Measurements from ENCODE around the gene GTPBP3. TPM values are rescaled to one million over a fixed set of nuclear protein-coding genes. Genes with fewer than 3 reads are reported as not detected.

Gene GTPBP3
- total RNA-seq, 2 donors from 2014 or later: 6.0 to 16.8 TPM

DNA sequence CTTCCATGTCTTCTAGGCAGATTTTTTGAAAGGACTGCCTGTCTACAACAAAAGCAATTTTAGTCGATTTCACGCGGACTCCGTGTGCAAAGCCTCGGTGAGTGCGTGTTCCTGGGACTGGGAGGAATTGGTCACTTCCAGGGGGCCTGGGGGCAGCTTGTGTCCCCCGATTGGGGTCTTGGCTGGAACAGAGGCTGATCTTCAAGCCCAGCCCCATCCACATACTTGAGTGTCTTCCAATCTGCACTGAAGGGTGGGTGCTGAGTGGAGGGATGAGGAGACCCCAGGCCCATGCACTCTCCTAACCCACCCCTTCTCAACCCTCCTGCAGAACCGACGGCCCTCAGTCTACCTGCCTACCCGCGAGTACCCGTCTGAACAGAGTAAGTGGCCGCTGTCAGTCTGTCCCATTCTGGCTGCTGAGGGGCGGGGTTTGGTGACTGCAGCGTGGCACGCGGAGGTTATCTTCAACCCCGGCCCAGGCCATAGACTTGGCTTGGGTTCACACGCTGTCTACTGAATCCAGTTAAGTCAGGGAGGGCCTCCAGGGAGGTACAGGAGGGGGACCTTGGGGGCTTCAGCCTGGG lies 23.3 kb upstream of the GTPBP3 start:
- H3K36me3 ChIP-seq: peaks cover 19% of the 10 kb centered on the region

DNA sequence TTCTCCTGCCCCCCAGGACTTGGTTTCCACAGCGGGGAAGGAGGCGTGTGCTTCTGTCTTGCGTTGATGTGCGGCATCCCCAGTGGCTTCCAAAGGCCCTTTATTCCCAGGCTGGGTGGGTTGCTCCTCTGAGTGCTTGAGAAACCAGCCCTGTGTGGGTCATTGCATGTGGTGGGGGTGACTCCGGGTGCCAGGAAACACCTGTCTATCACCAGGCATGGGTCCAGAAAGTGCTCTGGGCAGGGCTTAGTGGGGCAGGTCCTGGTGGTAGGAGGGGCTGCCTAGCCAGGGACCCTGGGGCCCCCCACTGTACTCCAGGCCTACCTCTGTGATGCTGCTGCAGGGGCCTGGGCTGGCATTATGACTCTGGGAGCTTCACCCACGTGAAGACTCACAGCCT lies 18.4 kb upstream of the GTPBP3 start:
- Histone ChIP-seq H3K27me3 (no peaks in the 10 kb centered on the region), H3K27ac (no peak overlapping the region), H3K9me3 (no peaks in the 10 kb centered on the region), H3K4me3 (no peak overlapping the region), H3K36me3 (peaks cover 44% of the 10 kb centered on the region), H3K4me1 (peaks cover 0 to 8% of the 10 kb centered on the region in 2 donors)
- DNase-seq (ENCODE audit: low spot score): no peak
- TF ChIP-seq, protein P1, sequence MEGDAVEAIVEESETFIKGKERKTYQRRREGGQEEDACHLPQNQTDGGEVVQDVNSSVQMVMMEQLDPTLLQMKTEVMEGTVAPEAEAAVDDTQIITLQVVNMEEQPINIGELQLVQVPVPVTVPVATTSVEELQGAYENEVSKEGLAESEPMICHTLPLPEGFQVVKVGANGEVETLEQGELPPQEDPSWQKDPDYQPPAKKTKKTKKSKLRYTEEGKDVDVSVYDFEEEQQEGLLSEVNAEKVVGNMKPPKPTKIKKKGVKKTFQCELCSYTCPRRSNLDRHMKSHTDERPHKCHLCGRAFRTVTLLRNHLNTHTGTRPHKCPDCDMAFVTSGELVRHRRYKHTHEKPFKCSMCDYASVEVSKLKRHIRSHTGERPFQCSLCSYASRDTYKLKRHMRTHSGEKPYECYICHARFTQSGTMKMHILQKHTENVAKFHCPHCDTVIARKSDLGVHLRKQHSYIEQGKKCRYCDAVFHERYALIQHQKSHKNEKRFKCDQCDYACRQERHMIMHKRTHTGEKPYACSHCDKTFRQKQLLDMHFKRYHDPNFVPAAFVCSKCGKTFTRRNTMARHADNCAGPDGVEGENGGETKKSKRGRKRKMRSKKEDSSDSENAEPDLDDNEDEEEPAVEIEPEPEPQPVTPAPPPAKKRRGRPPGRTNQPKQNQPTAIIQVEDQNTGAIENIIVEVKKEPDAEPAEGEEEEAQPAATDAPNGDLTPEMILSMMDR (IDR thresholded peaks at IDR 0.05): no peak

More for the DNA sequence above, 23.3 kb upstream of the GTPBP3 start:
- no peak for DNase-seq (ENCODE audit: low spot score)
- Histone ChIP-seq H3K27me3 (no peaks in the 10 kb centered on the region), H3K4me3 (no peak overlapping the region), H3K4me1 (peaks cover 0 to 26% of the 10 kb centered on the region in 2 donors), H3K9me3 (no peaks in the 10 kb centered on the region), H3K27ac (no peak overlapping the region)
- TF ChIP-seq, protein P1 (IDR thresholded peaks at IDR 0.05): no peak

DNA sequence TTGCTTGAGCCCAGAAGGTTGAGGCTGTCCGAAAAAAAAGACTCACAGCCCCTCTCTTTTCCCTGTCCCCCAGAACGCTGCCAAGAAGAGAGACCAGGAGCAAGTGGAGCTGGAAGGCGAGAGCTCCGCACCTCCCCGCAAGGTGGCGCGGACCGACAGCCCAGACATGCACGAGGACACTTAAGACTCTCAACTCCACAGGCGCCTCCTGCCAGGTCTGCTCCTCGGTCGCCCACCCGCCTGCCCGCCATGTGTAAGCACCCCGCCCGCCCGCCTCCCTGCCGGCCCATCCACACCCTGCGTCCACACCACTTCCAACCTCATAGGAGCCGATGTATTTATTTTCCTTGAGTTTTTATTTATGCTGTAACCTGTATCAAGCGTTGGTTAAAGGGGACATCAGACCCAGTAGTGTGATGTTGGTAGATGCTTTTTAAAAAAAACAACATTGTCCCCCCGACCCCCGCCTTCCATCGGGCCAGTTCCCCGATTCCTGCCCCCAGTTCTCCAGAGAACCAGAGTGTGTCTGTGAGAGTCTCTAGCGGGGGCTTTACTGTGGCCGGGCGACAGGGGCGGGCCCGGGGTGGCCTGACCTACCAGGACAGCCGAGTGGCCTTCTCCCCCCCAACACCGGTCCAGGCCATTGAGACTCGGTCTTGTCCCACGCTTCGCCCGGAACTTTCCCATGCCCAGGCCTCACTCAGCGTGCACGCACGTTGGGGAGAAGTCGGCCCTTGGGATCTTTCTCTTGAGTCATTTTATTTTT lies 17.7 kb upstream of the GTPBP3 start:
- peaks cover 37% of the 10 kb centered on the region for H3K36me3 ChIP-seq
- H3K27ac ChIP-seq: no peak overlapping the region
- H3K4me3 ChIP-seq: no peak overlapping the region
- no peaks in the 10 kb centered on the region for H3K9me3 ChIP-seq
- peaks cover 0 to 8% of the 10 kb centered on the region in 2 donors for H3K4me1 ChIP-seq
- H3K27me3 ChIP-seq: no peaks in the 10 kb centered on the region
- no peak for DNase-seq (ENCODE audit: low spot score)
- TF ChIP-seq, protein P1 (IDR thresholded peaks at IDR 0.05): no peak

DNA sequence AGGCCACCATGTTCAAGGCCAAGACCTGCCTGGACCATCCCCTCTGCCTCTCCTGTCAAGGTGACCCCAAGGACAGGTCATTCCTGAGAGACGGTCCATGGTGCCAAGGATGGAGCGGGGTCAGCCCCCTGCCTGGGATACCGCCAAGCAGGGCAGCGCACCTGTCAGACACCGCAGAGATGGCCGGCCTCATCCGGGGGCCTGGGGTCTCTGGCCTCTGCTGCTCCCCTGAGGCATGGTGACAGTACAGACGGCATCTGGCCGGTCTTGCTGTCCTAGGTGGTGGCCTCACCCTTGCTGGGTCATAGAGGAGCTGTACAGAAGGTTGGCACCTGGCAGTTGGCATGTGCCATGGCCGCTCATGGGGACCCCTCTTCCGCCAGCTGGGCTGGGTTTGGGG lies 16.9 kb upstream of the GTPBP3 start:
- no peak for DNase-seq (ENCODE audit: low spot score)
- Histone ChIP-seq H3K27me3 (no peaks in the 10 kb centered on the region), H3K4me1 (peaks cover 0 to 14% of the 10 kb centered on the region in 2 donors), H3K9me3 (no peaks in the 10 kb centered on the region), H3K36me3 (peaks cover 34% of the 10 kb centered on the region), H3K27ac (no peak overlapping the region), H3K4me3 (no peak overlapping the region)
- TF ChIP-seq, protein P1 (IDR thresholded peaks at IDR 0.05): no peak

DNA sequence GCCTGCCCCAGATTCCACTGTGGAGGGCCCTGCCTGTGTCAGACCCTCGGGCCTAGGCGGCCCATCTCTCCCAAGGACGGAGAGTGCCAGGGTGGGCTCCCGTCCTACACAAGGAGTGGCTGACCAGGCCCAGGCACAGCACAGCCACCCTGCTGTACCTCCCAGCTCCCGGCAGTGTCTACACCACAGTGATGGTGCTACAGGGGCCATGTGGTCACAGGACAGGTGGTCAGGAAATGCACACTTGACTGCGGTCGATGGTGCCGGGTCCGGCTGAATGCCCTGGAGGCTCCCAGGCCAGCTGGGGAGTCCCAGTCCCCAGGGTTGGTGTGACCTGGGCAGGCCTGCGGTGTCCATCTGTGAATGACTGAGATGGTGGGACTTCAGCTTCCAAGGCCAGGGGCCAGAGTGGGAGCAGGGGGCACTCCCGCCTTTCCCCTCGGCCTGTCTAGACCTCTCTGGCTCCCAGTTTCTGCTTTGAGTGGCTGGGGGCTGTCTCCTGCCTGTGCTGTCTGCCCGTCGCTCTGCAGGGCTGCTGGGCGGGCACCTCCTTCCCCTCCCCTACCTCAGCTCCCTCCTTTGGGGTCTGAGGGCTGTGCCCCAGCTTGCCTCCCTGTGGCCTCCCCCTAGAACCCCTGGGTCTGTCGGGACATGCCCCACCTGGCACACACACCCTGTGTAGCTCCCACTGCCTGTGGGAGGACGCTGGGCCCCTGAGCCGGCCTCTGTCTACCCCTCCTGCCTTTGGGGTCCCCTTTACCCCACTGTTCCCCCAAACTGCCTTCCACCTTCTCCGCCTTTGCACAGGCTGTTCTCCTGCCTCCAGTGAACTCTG lies 15.5 kb upstream of the GTPBP3 start:
- no peaks in the 10 kb centered on the region for H3K9me3 ChIP-seq
- no peak overlapping the region for H3K27ac ChIP-seq
- H3K36me3 ChIP-seq: peaks cover 25% of the 10 kb centered on the region
- peaks cover 0 to 20% of the 10 kb centered on the region in 2 donors for H3K4me1 ChIP-seq
- DNase-seq (ENCODE audit: low spot score): no peak
- H3K4me3 ChIP-seq: no peak overlapping the region
- TF ChIP-seq, protein P1 (IDR thresholded peaks at IDR 0.05): no peak
- H3K27me3 ChIP-seq: no peaks in the 10 kb centered on the region
